ENCODE data around the gene TAX1BP3.
A peak's percentile ranks its signal among the peaks of the same experiment; 100 is the strongest.

TAX1BP3 gene

GRCh38 chr17:3688027-3688553 is 19.7 kb upstream of the TAX1BP3 start:
- DNase-seq, result no peak

DNA sequence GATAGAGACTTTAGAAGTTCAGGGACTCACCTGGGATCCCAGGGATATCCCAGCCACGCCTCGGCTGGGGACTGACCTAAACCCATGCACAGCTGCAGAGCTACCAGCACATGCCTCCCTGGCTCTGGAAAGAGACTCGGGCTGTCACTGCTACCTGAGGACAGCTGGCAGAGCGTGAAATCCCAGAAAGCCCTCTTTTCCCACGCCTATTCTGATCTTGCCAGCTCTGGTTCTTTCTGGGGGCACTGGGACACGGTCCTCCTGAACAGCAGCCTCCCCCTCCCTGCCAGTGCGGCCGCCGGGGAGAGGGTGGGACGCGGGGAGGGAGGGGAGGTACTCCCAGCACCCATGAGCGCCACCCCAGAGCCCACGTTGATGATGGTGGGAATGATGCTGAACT is 16.8 kb upstream of the TAX1BP3 start:
- DNase-seq, result no peak

DNA sequence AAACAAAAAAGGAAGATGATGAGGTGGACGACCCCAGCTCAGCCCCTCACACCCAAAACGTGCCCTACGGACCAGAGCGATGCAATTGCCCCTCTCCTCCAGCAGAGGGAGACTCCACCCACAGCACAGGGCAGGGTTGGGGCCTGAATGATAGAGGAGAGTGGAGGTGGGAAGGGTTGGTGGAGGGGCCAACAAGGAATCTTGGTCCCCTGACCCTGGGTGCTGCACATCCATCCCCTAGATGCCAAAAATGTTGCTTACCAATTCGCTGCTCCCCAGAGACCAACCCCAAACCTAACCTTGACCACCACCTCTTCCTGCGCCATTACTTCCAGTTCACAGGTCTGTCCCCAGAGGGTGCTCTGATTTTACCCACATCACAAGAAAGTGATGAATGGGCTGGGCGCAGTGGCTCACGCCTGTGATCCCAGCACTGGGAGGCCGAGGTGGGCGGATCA is 14.7 kb upstream of the TAX1BP3 start:
- DNase-seq, result peak; percentile 71

GRCh38 chr17:3682033-3682432 is 13.7 kb upstream of the TAX1BP3 start:
- DNase-seq, result no peak

- no peak for DNase-seq
Measured at GRCh38 chr17:3681565-3681964, 13.2 kb upstream of the TAX1BP3 start.

DNA sequence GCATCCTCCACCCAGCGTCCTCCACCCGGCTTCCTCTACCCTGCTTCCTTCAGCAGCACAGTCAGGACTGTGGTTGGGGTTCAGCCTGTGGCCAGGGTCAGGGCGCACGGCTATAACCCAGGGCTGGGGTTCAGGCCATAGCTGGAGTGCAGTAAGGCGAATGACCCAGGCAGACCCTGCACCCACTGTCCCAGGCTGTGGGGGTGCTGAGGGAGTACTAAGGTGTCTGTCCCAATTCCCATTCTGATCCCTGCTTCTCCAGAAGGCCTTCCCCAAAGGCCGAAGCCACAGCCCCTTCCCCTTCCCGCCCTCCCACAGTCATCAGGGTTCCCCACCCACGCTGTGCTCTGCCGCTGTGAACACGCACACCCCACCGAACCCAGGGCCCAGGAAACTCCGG is 12.7 kb upstream of the TAX1BP3 start:
- DNase-seq, result no peak

- DNase-seq, result no peak
Measured at GRCh38 chr17:3679531-3680126, 11.3 kb upstream of the TAX1BP3 start.

- DNase-seq, result no peak
Measured at GRCh38 chr17:3678821-3679530, 10.6 kb upstream of the TAX1BP3 start.

GRCh38 chr17:3678095-3678820 is 9.9 kb upstream of the TAX1BP3 start:
- DNase-seq, result no peak

DNA sequence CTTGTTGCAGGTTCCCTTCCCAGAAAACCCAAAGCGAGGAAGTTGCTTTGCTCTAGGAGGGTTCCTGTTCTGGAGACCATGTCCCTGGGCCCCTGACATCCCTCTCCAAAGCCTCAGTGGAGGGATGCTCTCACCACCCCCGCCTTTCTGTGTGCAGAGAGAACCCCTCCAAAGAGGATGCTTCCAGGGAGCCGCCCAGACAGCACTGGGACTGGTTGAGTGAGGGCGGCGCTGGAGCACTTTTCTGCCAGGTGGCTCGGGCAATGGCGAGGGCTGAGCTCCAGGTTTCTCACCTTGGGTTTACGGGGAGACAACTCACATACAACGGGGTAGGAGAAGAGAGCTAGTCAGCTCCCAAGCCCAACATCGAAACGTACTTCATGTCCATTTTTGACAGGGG is 7.5 kb upstream of the TAX1BP3 start:
- DNase-seq, result no peak

DNA sequence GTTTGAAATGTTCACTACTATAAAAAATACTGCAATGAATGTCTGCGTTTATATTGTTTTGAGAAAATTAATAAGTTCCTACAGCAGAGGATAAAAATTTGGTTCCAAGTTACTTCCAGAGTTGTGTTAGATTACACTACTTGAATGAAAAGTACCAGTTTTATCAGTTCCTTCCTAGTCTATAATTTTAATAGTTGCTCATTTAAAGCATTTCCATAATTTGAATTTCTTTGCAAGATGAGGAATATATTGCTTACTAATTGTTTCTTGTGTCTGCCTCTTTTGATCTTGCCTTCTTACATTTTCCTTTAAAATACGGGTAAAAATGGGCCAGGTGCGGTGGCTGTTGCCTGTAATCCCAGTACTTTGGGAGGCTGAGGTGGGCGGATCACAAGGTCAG is 4.2 kb upstream of the TAX1BP3 start:
- no peak for DNase-seq

DNA sequence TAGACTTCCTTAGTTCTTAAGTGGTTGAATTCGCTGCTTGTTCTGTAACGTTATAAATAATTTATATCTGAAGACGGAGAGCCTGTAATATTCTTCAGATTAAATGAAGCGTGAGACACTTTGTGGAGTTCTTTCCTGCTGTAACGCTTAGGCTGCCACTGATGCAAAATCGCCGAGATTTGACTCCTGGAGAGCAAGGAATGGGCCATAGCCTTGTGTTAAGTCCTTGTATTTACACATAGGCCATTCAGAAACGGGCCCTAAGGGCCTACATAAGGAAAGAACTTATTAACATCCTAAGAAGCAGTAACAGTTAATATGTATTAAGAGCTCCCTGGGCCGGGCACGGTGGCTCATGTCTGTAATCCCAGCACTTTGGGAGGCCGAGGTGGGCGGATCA is 1.2 kb upstream of the TAX1BP3 start:
- no peak for DNase-seq

DNA sequence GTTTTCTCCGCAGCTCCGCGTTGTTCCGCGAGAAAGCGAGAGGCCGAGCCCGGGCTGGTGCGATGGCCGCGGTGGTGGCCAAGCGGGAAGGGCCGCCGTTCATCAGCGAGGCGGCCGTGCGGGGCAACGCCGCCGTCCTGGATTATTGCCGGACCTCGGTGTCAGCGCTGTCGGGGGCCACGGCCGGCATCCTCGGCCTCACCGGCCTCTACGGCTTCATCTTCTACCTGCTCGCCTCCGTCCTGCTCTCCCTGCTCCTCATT is 638 bp upstream of the TAX1BP3 start:
- DNase-seq, result no peak

GRCh38 chr17:3667366-3668278 is 756 bp downstream of the TAX1BP3 start:
- DNase-seq, result peak; percentile 15

DNA sequence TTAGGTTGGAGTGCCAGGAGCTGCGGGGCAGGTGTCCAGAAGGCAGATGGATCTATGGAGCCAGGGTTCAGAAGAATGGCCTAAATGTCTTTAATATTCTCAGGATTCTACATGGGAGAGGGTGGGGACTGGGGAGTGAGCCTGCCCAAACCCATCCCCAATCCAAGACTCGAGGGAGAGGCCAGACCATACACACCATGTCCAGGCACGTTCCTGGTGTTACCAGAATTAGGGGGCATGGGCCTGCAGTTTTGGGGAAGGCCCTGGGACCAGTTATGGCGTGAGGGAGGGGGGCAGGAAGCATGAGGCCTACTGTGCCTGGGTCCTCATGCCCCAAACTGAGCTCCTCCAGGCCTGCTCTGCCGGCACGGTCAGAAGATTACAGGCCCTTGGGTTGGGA is 1.9 kb downstream of the TAX1BP3 start:
- DNase-seq, result no peak

- no peak for DNase-seq
Measured at GRCh38 chr17:3665834-3666233, 2.5 kb downstream of the TAX1BP3 start.

- DNase-seq, result no peak
Measured at GRCh38 chr17:3663102-3664011, 5.0 kb downstream of the TAX1BP3 start.

GRCh38 chr17:3660311-3660891 is 8.0 kb downstream of the TAX1BP3 start:
- DNase-seq, result no peak

DNA sequence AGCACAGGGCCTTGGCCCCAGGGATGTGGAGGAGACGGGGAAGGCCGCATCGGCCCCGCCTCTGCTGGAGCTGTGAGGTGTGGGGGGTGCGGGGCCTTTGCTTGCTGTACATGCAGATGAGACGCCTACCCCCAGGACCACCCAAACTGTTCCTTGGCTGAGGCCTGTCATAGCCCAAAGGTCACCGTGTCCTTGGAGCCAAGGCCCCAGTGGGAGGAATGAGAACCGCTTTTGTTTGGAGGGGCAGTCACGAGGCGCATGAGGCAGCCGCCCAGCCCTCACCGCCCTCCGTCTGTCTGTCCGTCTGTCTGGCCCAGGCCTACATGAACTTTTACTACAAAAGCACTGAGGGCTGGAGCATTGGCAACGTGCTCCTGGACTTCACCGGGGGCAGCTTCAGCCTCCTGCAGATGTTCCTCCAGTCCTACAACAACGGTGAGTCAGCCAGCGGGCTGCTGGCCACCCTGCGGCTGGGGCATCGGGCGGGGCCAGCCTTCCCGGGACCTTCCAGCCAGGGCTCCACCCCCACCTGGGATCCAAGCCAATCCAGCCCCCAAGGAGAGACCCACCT is 8.8 kb downstream of the TAX1BP3 start:
- DNase-seq, result no peak

DNA sequence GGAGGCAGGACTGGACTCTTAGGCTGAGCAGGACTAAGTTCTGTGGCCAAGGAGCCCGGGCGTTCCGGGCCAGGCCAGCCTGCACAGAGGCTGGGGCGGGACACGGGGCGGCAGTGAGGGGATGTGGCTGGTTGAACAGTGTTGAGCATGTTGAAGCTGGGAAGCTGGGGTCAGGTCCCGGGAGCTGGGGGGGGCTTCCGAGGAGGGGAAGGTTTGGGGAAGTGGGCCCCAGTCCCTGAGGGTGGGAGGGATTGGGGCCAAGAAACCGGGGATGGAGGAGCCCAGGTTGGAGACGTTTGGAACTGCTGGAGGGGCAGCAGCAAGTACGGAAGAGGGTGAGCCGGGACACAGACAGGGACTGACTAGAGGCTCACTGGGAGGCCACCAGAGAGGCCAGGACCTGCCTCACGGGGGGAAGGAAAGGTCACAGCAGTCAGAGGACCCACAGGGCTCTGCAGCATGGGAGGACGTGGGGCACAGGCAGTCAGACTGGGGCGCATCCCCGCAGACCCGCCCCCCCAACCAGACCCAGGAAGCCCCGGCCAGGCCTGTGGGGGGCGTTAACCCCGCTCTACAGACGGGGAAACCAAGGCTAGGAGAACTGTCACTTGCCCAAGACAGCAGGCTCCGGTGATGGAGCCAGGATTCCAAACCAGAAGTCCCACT is 9.5 kb downstream of the TAX1BP3 start:
- DNase-seq, result no peak
